GM12874 (cell line): ENCODE results near the gene GUCY1A1.

ENCODE experiments used
- CTCF ChIP-seq: IDR thresholded peaks from 2 replicates; pipeline ENCODE4 v1.5.1; 2011; ENCODE audit warnings: low read depth, mild to moderate bottlenecking, control low read depth, low read length, moderate library complexity; ENCODE audit not compliant: insufficient read depth

Gene GUCY1A1

GRCh38 chr4:155675709-155676429 lies 9.2 kb downstream of the GUCY1A1 start:
- TF ChIP-seq CTCF = no peak

GRCh38 chr4:155676430-155676825 lies 9.8 kb downstream of the GUCY1A1 start:
- TF ChIP-seq CTCF = no peak

- no peak for TF ChIP-seq CTCF
Measured at GRCh38 chr4:155678011-155678410, 11.4 kb downstream of the GUCY1A1 start.

- TF ChIP-seq CTCF = no peak
Measured at GRCh38 chr4:155679343-155679742, 12.7 kb downstream of the GUCY1A1 start.

GRCh38 chr4:155681886-155682285 lies 15.2 kb downstream of the GUCY1A1 start:
- TF ChIP-seq CTCF = no peak

GRCh38 chr4:155684423-155684822 lies 17.8 kb downstream of the GUCY1A1 start:
- no peak for TF ChIP-seq CTCF

- no peak for TF ChIP-seq CTCF
Measured at GRCh38 chr4:155684892-155685541, 18.4 kb downstream of the GUCY1A1 start.
